GM12892 (cell line): ENCODE data around the gene AGGF1.
"Not testable (repeated sequence)": the region's sequence is repeated elsewhere in the genome, so short reads cannot be mapped to it uniquely, and the experiment has no call there.

ENCODE experiments used
- POLR2A ChIP-seq: IDR thresholded peaks from 2 replicates; pipeline ENCODE4 v1.6.1; 2011; ENCODE audit warnings: low read depth, low read length, control low read depth
- POLR2AphosphoS5 ChIP-seq: IDR thresholded peaks from 2 replicates; pipeline ENCODE4 v1.6.1; 2011; ENCODE audit warnings: low read depth, low read length, control low read depth
- TAF1 ChIP-seq: IDR thresholded peaks from 2 replicates; pipeline ENCODE4 v1.6.1; 2011; ENCODE audit warnings: low read depth, mild to moderate bottlenecking, control low read depth, low read length, borderline replicate concordance

DNA sequence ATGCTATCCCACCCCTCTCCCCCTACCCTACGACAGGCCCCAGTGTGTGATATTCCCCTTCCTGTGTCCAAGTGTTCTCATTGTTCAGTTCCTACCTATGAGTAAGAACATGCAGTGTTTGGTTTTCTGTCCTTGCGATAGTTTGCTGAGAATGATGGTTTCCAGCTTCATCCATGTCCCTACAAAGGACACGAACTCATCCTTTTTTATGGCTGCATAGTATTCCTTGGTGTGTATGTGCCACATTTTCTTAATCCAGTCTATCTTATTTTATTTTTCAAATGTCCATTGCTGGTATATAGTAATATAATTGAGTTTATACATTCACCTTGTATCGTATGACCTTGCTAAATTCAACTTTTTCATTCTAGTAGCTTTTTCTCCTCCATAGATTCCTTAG is 76.8 kb downstream of the AGGF1 start:
- TF ChIP-seq POLR2A, POLR2AphosphoS5, TAF1: not testable (repeated sequence)
